IMR-90 (cell line): ENCODE results near the gene DNMT3A. TPM values are rescaled to one million over a fixed set of nuclear protein-coding genes. Genes with fewer than 3 reads are reported as not detected.

Experiments
- ATAC-seq: fragments of 200-7000 bp; cut with Tn5 transposase; 2 replicates; pipeline ENCODE4 v1.9.1; 2020; ENCODE audit warnings: low read depth, mild to moderate bottlenecking, moderate library complexity
- BruUV-seq: library from RNA; stranded (reverse); fragments of 400-500 nt; replicated peaks from 2 replicates; lab custom pipeline; 2021; lab: Mats Ljungman, UMichigan
- CTCF ChIA-PET: fragments of 300-600 bp; formaldehyde crosslinking; extraction: SDS; loops from one replicate; lab custom pipeline; 2021; ENCODE audit warnings: antibody characterized with exemption; lab: Yijun Ruan, JAX
- POLR2A ChIA-PET: fragments of 300-600 bp; sonication (Branson Sonifier 250); formaldehyde crosslinking; loops from one replicate; lab custom pipeline; 2022; ENCODE audit warnings: antibody characterized with exemption; ENCODE audit not compliant: unreplicated experiment; lab: Charles Lee
- DNase-seq: peaks from one replicate; pipeline ENCODE4 v3.0.0; 2013
- H2AFZ ChIP-seq: replicated peaks from 2 replicates; pipeline ENCODE3; 2013; ENCODE audit warnings: low read length, mild to moderate bottlenecking; ENCODE audit not compliant: poor library complexity
- H2AK5ac ChIP-seq: 2 replicates; pipeline ENCODE4 v1.6.1; 2013; ENCODE audit warnings: low read depth, low read length, inconsistent platforms
- H2AK9ac ChIP-seq: replicated peaks from 2 replicates; pipeline ENCODE3; 2013; ENCODE audit warnings: mild to moderate bottlenecking, low read depth, low read length, moderate library complexity; ENCODE audit not compliant: poor library complexity
- H2BK120ac ChIP-seq: 2 replicates; pipeline ENCODE4 v1.6.1; 2013; ENCODE audit warnings: low read depth, low read length, inconsistent platforms
- H2BK15ac ChIP-seq: 3 replicates; pipeline ENCODE4 v1.6.1; 2013; ENCODE audit warnings: low read depth, low read length, inconsistent platforms
- H2BK20ac ChIP-seq: 2 replicates; pipeline ENCODE4 v1.6.1; 2013; ENCODE audit warnings: low read depth, mild to moderate bottlenecking, inconsistent platforms, low read length, moderate library complexity
- H2BK5ac ChIP-seq: 2 replicates; pipeline ENCODE4 v1.6.1; 2013; ENCODE audit warnings: mild to moderate bottlenecking, low read depth, low read length, inconsistent platforms; ENCODE audit not compliant: poor library complexity, severe bottlenecking
- H3K14ac ChIP-seq: replicated peaks from 2 replicates; pipeline ENCODE4 v1.6.1; 2013; ENCODE audit warnings: low read depth, low read length, inconsistent platforms
- H3K18ac ChIP-seq: 2 replicates; pipeline ENCODE4 v1.6.1; 2013; ENCODE audit warnings: low read depth, low read length, control low read depth
- H3K23ac ChIP-seq: 2 replicates; pipeline ENCODE4 v1.6.1; 2013; ENCODE audit warnings: low read depth, low read length, inconsistent platforms
- H3K27ac ChIP-seq: 2 replicates; pipeline ENCODE4 v1.5.1; 2013; ENCODE audit warnings: mild to moderate bottlenecking, control low read depth, low read length; ENCODE audit not compliant: insufficient read depth
- H3K27me3 ChIP-seq: 2 replicates; pipeline ENCODE4 v1.6.1; 2013; ENCODE audit warnings: low read length; ENCODE audit not compliant: control insufficient read depth, insufficient read depth
- H3K36me3 ChIP-seq: 2 replicates; pipeline ENCODE4 v1.6.1; 2013; ENCODE audit warnings: low read length, mixed read lengths; ENCODE audit not compliant: control insufficient read depth, insufficient read depth
- H3K4ac ChIP-seq: 2 replicates; pipeline ENCODE4 v1.6.1; 2013; ENCODE audit warnings: low read depth, low read length, inconsistent platforms
- H3K4me1 ChIP-seq: 2 replicates; pipeline ENCODE4 v1.6.1; 2013; ENCODE audit warnings: low read length, mixed read lengths; ENCODE audit not compliant: control insufficient read depth, insufficient read depth
- H3K4me2 ChIP-seq: 2 replicates; pipeline ENCODE4 v1.6.1; 2013; ENCODE audit warnings: low read depth, mild to moderate bottlenecking, control low read depth, low read length, moderate library complexity
- H3K4me3 ChIP-seq: 2 replicates; pipeline ENCODE4 v1.5.1; 2013; ENCODE audit warnings: low read depth, mild to moderate bottlenecking, control low read depth, low read length, moderate library complexity; ENCODE audit not compliant: insufficient read depth
- H3K56ac ChIP-seq: 2 replicates; pipeline ENCODE4 v1.6.1; 2013; ENCODE audit warnings: low read length, inconsistent platforms; ENCODE audit not compliant: insufficient read depth; ENCODE audit errors: extremely low read depth
- H3K79me1 ChIP-seq, 2 experiments: 2 replicates each; pipeline ENCODE4 v1.6.1; 2013; ENCODE audit warnings: low read length in 2 of 2, inconsistent platforms in 1 of 2, low read depth in 1 of 2
- H3K9ac ChIP-seq: 2 replicates; pipeline ENCODE4 v1.6.1; 2013; ENCODE audit warnings: low read depth, low read length, control low read depth
- H3K9me1 ChIP-seq: 2 replicates; pipeline ENCODE4 v1.6.1; 2013; ENCODE audit warnings: low read length, inconsistent platforms; ENCODE audit not compliant: insufficient read depth
- H3K9me3 ChIP-seq: 2 replicates; pipeline ENCODE4 v1.6.1; 2013; ENCODE audit warnings: low read length; ENCODE audit not compliant: control insufficient read depth, insufficient read depth
- H4K20me1 ChIP-seq: 2 replicates; pipeline ENCODE4 v1.6.1; 2013; ENCODE audit warnings: low read length, inconsistent platforms; ENCODE audit not compliant: insufficient read depth
- H4K5ac ChIP-seq: 2 replicates; pipeline ENCODE4 v1.6.1; 2013; ENCODE audit warnings: mild to moderate bottlenecking, low read depth, low read length, control low read depth
- H4K8ac ChIP-seq, 2 experiments: 2 replicates each; pipeline ENCODE4 v1.6.1; 2013; ENCODE audit warnings: low read depth in 2 of 2, low read length in 2 of 2, control low read depth in 1 of 2, inconsistent platforms in 1 of 2
- H4K91ac ChIP-seq: 2 replicates; pipeline ENCODE4 v1.6.1; 2013; ENCODE audit warnings: low read depth, low read length, inconsistent platforms; ENCODE audit not compliant: insufficient read depth
- BHLHE40 ChIP-seq: fragments of 150-350 bp; IDR thresholded peaks from 2 replicates; pipeline ENCODE4 v1.6.1; 2016; ENCODE audit warnings: mild to moderate bottlenecking, low read depth, low read length
- CEBPB ChIP-seq: IDR thresholded peaks from 2 replicates; pipeline ENCODE4 v1.6.1; 2012; ENCODE audit warnings: low read depth, low read length, improper control_type of control experiment
- ELK1 ChIP-seq: fragments of 150-350 bp; IDR thresholded peaks from 2 replicates; pipeline ENCODE4 v1.6.1; 2016; ENCODE audit warnings: low read depth, mild to moderate bottlenecking, low read length, moderate library complexity, borderline replicate concordance
- FOS ChIP-seq: fragments of 150-350 bp; IDR thresholded peaks from 2 replicates; pipeline ENCODE4 v1.6.1; 2016; ENCODE audit warnings: low read depth, low read length
- MAFK ChIP-seq: IDR thresholded peaks from 2 replicates; pipeline ENCODE4 v1.6.1; 2012; ENCODE audit warnings: low read depth, low read length, improper control_type of control experiment
- MXI1 ChIP-seq: IDR thresholded peaks from 2 replicates; pipeline ENCODE4 v1.6.1; 2012; ENCODE audit warnings: low read depth, mild to moderate bottlenecking, low read length, moderate library complexity, borderline replicate concordance
- NFE2L2 ChIP-seq: fragments of 150-350 bp; IDR thresholded peaks from 2 replicates; pipeline ENCODE4 v1.6.1; 2016; ENCODE audit warnings: low read depth, mild to moderate bottlenecking, low read length
- RFX5 ChIP-seq: IDR thresholded peaks from 2 replicates; pipeline ENCODE4 v1.8.0; 2012; ENCODE audit warnings: low read depth, mild to moderate bottlenecking, low read length, moderate library complexity
- USF2 ChIP-seq: fragments of 150-350 bp; IDR thresholded peaks from 2 replicates; pipeline ENCODE4 v1.6.1; 2017; ENCODE audit warnings: mild to moderate bottlenecking, antibody characterized with exemption, low read length, low read depth
- WGBS, 2 experiments: methylation state at CpG; one replicate each; pipeline versions ENCODE4 v1.1.5 to v1.1.7; 2013; ENCODE audit warnings: missing lambda C conversion rate in 2 of 2; ENCODE audit not compliant: insufficient read length in 1 of 2; ENCODE audit errors: extremely low coverage in 2 of 2; 5-methylcytosine and 5-hydroxymethylcytosine counted together
- dilution Hi-C: fragments of 300-500 bp; cut with HindIII; formaldehyde crosslinking; loops from one replicate; pipeline ENCODE4 v1.14.3; 2018; ENCODE audit warnings: low sequenced_read_pairs; ENCODE audit not compliant: unreplicated experiment
- in situ Hi-C: fragments of 300-500 bp; cut with MboI; formaldehyde crosslinking; loops from 3 replicates; pipeline ENCODE4 v1.14.3; 2019; ENCODE audit warnings: low sequenced_read_pairs, inconsistent platforms, mixed read lengths
- intact Hi-C: fragments of 100-400 bp; cut with micrococcal nuclease; formaldehyde crosslinking; loops from 2 replicates; pipeline ENCODE4 v1.10.0; 2022
- polyA plus RNA-seq, 3 experiments: library from polyadenylated mRNA; depleted of rRNA; stranded (reverse); fragments of >200 nt; gene quantifications; 2 replicates each; pipeline ENCODE4 v1.2.3, GENCODE V29; 2012; ENCODE audit warnings: low replicate concordance in 1 of 3
- total RNA-seq: library from RNA; depleted of rRNA; stranded (reverse); fragments of >200 nt; gene quantifications from 2 replicates; pipeline ENCODE4 v1.2.3, GENCODE V29; 2012

The DNMT3A gene
- total and polyA plus RNA-seq, 2 of the 4 experiments (the other 2 are of a cell fraction) = 4.4 to 9.7 TPM

- dilution Hi-C loops (no loop called here), intact Hi-C loops (no loop called here), in situ Hi-C loops (no loop called here)
- TF ChIP-seq USF2 (no peak), BHLHE40 (no peak), CEBPB (no peak), MAFK (no peak), NFE2L2 (no peak), MXI1 (no peak), FOS (no peak), ELK1 (no peak), RFX5 (no peak)
- Histone ChIP-seq H2AK5ac (no peak overlapping the region), H2AK9ac (no peak overlapping the region), H2BK120ac (no peak overlapping the region), H3K9me1 (0 out of 2 replicates have a peak, but pooled peaks cover 3% of the 10 kb centered on the region), H3K23ac (no peak overlapping the region), H3K36me3 (peaks cover 35% of the 10 kb centered on the region), H3K14ac (no peak overlapping the region), H3K4ac (no peak overlapping the region), H4K91ac (no peak overlapping the region), H3K27me3 (no peaks in the 10 kb centered on the region), H2AFZ (no peak overlapping the region), H3K4me3 (no peak overlapping the region), H4K8ac (no peak overlapping the region), H2BK20ac (no peak overlapping the region), H3K4me2 (no peak overlapping the region), H4K20me1 (0 out of 2 replicates have a peak, but pooled peaks cover 6% of the 10 kb centered on the region), H2BK5ac (no peak overlapping the region), H3K79me1 (peaks cover 0 to 11% of the 10 kb centered on the region in 2 experiments; a peak in 1 of 4 replicates), H3K56ac (no peak overlapping the region), H4K5ac (no peak overlapping the region), H3K18ac (no peak overlapping the region), H2BK15ac (no peak overlapping the region), H3K27ac (no peak overlapping the region), H3K9ac (no peak overlapping the region), H3K4me1 (peaks cover 7% of the 10 kb centered on the region; the same call in 1 of the 2 replicates), H3K9me3 (no peaks in the 10 kb centered on the region)
- ATAC-seq (no peak), DNase-seq (no peak)
- no TSS peak for BruUV-seq
- POLR2A ChIA-PET = no interaction called here
- WGBS, 2 experiments = 71% methylated on average over 9 of the region's 23 CpGs; no CpG with 5 or more reads in 1 of the 2 experiments
- CTCF ChIA-PET = interaction anchor here (0.6 kb wide), 1 partner anchor 33 kb away, joined by 4 read pairs; no protein-coding TSS in a partner anchor
Observed at GRCh38 chr2:25311865-25312575, 29.7 kb downstream of the DNMT3A start.
